HepG2 (cell line): ENCODE measurements around the gene SPNS2. TPM values are rescaled to one million over a fixed set of nuclear protein-coding genes. Genes with fewer than 3 reads are reported as not detected.

Experiments
- ATAC-seq: fragments of 200-7000 bp; cut with Tn5 transposase; 3 replicates; pipeline ENCODE4 v1.9.1; 2020; ENCODE audit warnings: mild to moderate bottlenecking, moderate library complexity
- BruUV-seq: library from RNA; stranded (reverse); fragments of 400-500 nt; replicated peaks from 2 replicates; lab custom pipeline; 2021; lab: Mats Ljungman, UMichigan
- CTCF ChIA-PET: fragments of 300-600 bp; formaldehyde crosslinking; extraction: SDS; loops from one replicate; lab custom pipeline; 2021; ENCODE audit warnings: low total read pairs, inconsistent platforms, low intra/inter-chr PET ratio; lab: Yijun Ruan, JAX
- POLR2A ChIA-PET: fragments of 350-600 bp; sonication (Branson Sonifier 250); formaldehyde crosslinking; loops from one replicate; lab custom pipeline; 2020; ENCODE audit warnings: antibody characterized with exemption, inconsistent platforms; lab: Yijun Ruan, JAX
- DNase-seq: peaks from one replicate; pipeline ENCODE4 v3.0.0-alpha.2; 2015; ENCODE audit warnings: low spot score
- FAIRE-seq: peaks from 3 replicates; lab custom pipeline; 2011; peaks lifted over from hg19 to GRCh38; lab: Jason Lieb, UNC
- H2AFZ ChIP-seq: one replicate; pipeline ENCODE4 v1.6.1; 2011; ENCODE audit warnings: low read length, inconsistent platforms
- H3K27ac ChIP-seq: fragments of 300-600 bp; 3 replicates; pipeline ENCODE4 v1.8.0; 2011; ENCODE audit warnings: mixed run types, mild to moderate bottlenecking, mixed read lengths, low read length, inconsistent platforms; ENCODE audit not compliant: insufficient read depth; ENCODE audit errors: extremely low read length
- H3K27me3 ChIP-seq, 2 experiments: fragments of 200-600 bp in 1 of 2; 2 replicates in 1 of 2; 3 replicates in 1 of 2; pipeline versions ENCODE4 v1.6.0 to v1.8.0; 2011; ENCODE audit warnings: low read length in 2 of 2, mild to moderate bottlenecking in 2 of 2, moderate library complexity in 2 of 2, inconsistent platforms in 1 of 2; ENCODE audit not compliant: insufficient read depth in 2 of 2, control insufficient read depth in 1 of 2
- H3K36me3 ChIP-seq, 2 experiments: fragments of 200-600 bp in 1 of 2; replicated peaks in 1 of 2; 2 replicates in 1 of 2; 3 replicates in 1 of 2; pipeline versions ENCODE4 v1.5.1 to v1.8.0; 2011; ENCODE audit warnings: low read length in 2 of 2, inconsistent platforms in 1 of 2; ENCODE audit not compliant: insufficient read depth in 2 of 2, control insufficient read depth in 1 of 2
- H3K4me1 ChIP-seq: 2 replicates; pipeline ENCODE4 v1.5.1; 2012; ENCODE audit warnings: low read length, inconsistent platforms; ENCODE audit not compliant: insufficient read depth
- H3K4me2 ChIP-seq: 2 replicates; pipeline ENCODE4 v1.6.0; 2011; ENCODE audit warnings: low read depth, low read length, inconsistent platforms
- H3K4me3 ChIP-seq, 3 experiments: fragments of 200-600 bp in 1 of 3; sonication (generic), shearing (Covaris generic) in 1 of 3; replicated peaks in 1 of 3; 2 replicates each; pipeline ENCODE4 v1.5.1; 2011 to 2016; ENCODE audit warnings: low read length in 3 of 3, inconsistent platforms in 2 of 3, low read depth in 2 of 3, mild to moderate bottlenecking in 2 of 3, control low read depth in 1 of 3, mixed read lengths in 1 of 3; ENCODE audit not compliant: insufficient read depth in 1 of 3
- H3K79me2 ChIP-seq: one replicate; pipeline ENCODE4 v1.6.1; 2011; ENCODE audit warnings: low read length, inconsistent platforms; ENCODE audit not compliant: insufficient read depth
- H3K9ac ChIP-seq: 2 replicates; pipeline ENCODE4 v1.6.0; 2011; ENCODE audit warnings: mild to moderate bottlenecking, low read depth, low read length, inconsistent platforms; ENCODE audit not compliant: insufficient read depth
- H3K9me3 ChIP-seq: 2 replicates; pipeline ENCODE4 v1.5.1; 2012; ENCODE audit warnings: mild to moderate bottlenecking, low read length
- H4K20me1 ChIP-seq: 2 replicates; pipeline ENCODE4 v1.6.0; 2011; ENCODE audit warnings: inconsistent platforms, mild to moderate bottlenecking, low read length, moderate library complexity; ENCODE audit not compliant: insufficient read depth
- AGO1 ChIP-seq: fragments of 200-400 bp; formaldehyde crosslinking; IDR thresholded peaks from 2 replicates; pipeline ENCODE4 v1.6.1; 2017; ENCODE audit warnings: mild to moderate bottlenecking, low read depth, low read length, moderate library complexity; ENCODE audit not compliant: poor library complexity, severe bottlenecking
- GABPB1 ChIP-seq: IDR thresholded peaks from 2 replicates; pipeline ENCODE4 v1.6.1; 2016; ENCODE audit warnings: mild to moderate bottlenecking, missing genetic modification reagents, moderate library complexity, missing compliant biosample characterization
- HNF4A ChIP-seq: sonication (generic); formaldehyde crosslinking; IDR thresholded peaks from 2 replicates; pipeline ENCODE4 v1.4.0; 2020; ENCODE audit warnings: missing genetic modification reagents
- RXRA ChIP-seq: sonication (generic); formaldehyde crosslinking; IDR thresholded peaks from 2 replicates; pipeline ENCODE4 v1.5.1; 2020; ENCODE audit warnings: missing genetic modification reagents
- TEAD3 ChIP-seq: optimal IDR thresholded peaks from 2 replicates; pipeline ENCODE3; 2016; ENCODE audit warnings: borderline replicate concordance
- TFAP4 ChIP-seq: sonication (generic); IDR thresholded peaks from 2 replicates; pipeline ENCODE4 v1.6.1; 2016; ENCODE audit warnings: low read depth, borderline replicate concordance
- THRA ChIP-seq: sonication (generic); formaldehyde crosslinking; IDR thresholded peaks from 2 replicates; pipeline ENCODE4 v1.4.0; 2020; ENCODE audit warnings: missing genetic modification reagents, borderline replicate concordance
- UBTF ChIP-seq: sonication (generic); formaldehyde crosslinking; IDR thresholded peaks from 2 replicates; pipeline ENCODE4 v1.4.0; 2020; ENCODE audit warnings: mild to moderate bottlenecking, missing genetic modification reagents
- ZBTB39 ChIP-seq: sonication (generic); formaldehyde crosslinking; IDR thresholded peaks from 2 replicates; pipeline ENCODE4 v1.5.0; 2020; ENCODE audit warnings: missing genetic modification reagents
- ZFX ChIP-seq: sonication (generic); formaldehyde crosslinking; IDR thresholded peaks from 2 replicates; pipeline ENCODE4 v1.4.0; 2020; ENCODE audit warnings: mild to moderate bottlenecking, low read depth, missing genetic modification reagents, moderate library complexity
- ZNF281 ChIP-seq: sonication (generic); formaldehyde crosslinking; IDR thresholded peaks from 2 replicates; pipeline ENCODE4 v1.4.0; 2020; ENCODE audit warnings: missing genetic modification reagents, borderline replicate concordance
- WGBS: methylation state at CpG from one replicate; pipeline ENCODE4 v1.1.6; 2017; ENCODE audit warnings: low lambda C conversion rate; 5-methylcytosine and 5-hydroxymethylcytosine counted together
- in situ Hi-C: cut with HindIII; loops from 2 replicates; pipeline ENCODE4 v1.10.0; 2017; ENCODE audit warnings: low pct_unique_long_range_greater_than_20kb; ENCODE audit not compliant: extremely low pct_ligation_motif_present
- intact Hi-C: fragments of 100-400 bp; cut with micrococcal nuclease; formaldehyde crosslinking; loops from one replicate; pipeline ENCODE4 v1.10.0; 2022; ENCODE audit not compliant: unreplicated experiment
- polyA plus RNA-seq, 8 experiments: library from polyadenylated mRNA; depleted of rRNA in 3 of 8; stranded (reverse) in 7 of 8; unstranded in 1 of 8; fragments of >200 nt; fragmentation: Illumina TruSeq in 4 of 8; extraction: Trizol in 4 of 8; gene quantifications; 2 replicates each; pipeline versions ENCODE4 v1.2.1 to v1.2.3, GENCODE V29; 2011 to 2016; ENCODE audit warnings: low read depth in 4 of 8, missing spikeins in 1 of 8, mixed read lengths in 1 of 8; ENCODE audit not compliant: insufficient read depth in 1 of 8
- total RNA-seq, 5 experiments: library from RNA; depleted of rRNA; stranded (reverse); fragments of >200 nt; fragmentation: Illumina TruSeq; extraction: Trizol; gene quantifications; 2 replicates each; pipeline ENCODE4 v1.2.3, GENCODE V29; 2016; ENCODE audit warnings: low read depth in 1 of 5

The SPNS2 gene
- total and polyA plus RNA-seq, 2 of the 13 experiments (the other 11 are each of a cell fraction or from before 2014, with no cell fraction given), result 0.01 TPM; not detected in 1

GRCh38 chr17:4533523-4534504 lies 35.1 kb downstream of the SPNS2 start:
- Histone ChIP-seq H3K79me2 (no peaks in the 10 kb centered on the region), H3K4me3 (peak overlapping the region in 1 of 3 experiments; percentile 43; a peak in 1 of 6 replicates), H3K4me1 (peaks cover 16% of the 10 kb centered on the region), H3K9me3 (no peaks in the 10 kb centered on the region), H3K4me2 (peak overlapping the region; percentile 39), H4K20me1 (no peaks in the 10 kb centered on the region), H3K27ac (no peak overlapping the region), H3K9ac (no peak overlapping the region), H3K27me3 (peaks cover 6 to 35% of the 10 kb centered on the region in 2 experiments), H3K36me3 (peaks cover 1 to 3% of the 10 kb centered on the region in 2 experiments; a peak in 2 of 5 replicates), H2AFZ (no peak overlapping the region)
- peak; percentile 66 for ATAC-seq
- in situ Hi-C loops, result no loop called here
- POLR2A ChIA-PET, result interaction anchor here (2.4 kb wide), 1 partner anchor 22 kb away, joined by 8 read pairs; the partner anchor contains the start of gene MYBBP1A
- peak; percentile 38 for DNase-seq
- no TSS peak for BruUV-seq
- CTCF ChIA-PET, result no interaction called here
- intact Hi-C loops, result loop anchor here (5.0 kb wide), 1 partner anchor 112 kb away; no protein-coding TSS in a partner anchor
- WGBS, result 27% methylated on average over 3 of the region's 23 CpGs
- FAIRE-seq, result no peak
- TF ChIP-seq GABPB1 (CRISPR knock-in tag) (peak; percentile 29; the same call in 1 of the 2 replicates), AGO1 (peak; percentile 90), UBTF (CRISPR knock-in tag) (0 out of 2 replicates have a peak, but pooled peaks have one; percentile 14), ZFX (CRISPR knock-in tag) (peak; percentile 42), ZBTB39 (CRISPR knock-in tag) (0 out of 2 replicates have a peak, but pooled peaks have one; percentile 24), THRA (CRISPR knock-in tag) (peak; percentile 64; the same call in 1 of the 2 replicates), RXRA (peak; percentile 61; the same call in 1 of the 2 replicates), ZNF281 (CRISPR knock-in tag) (no peak), HNF4A (CRISPR knock-in tag) (peak; percentile 26; the same call in 1 of the 2 replicates), TFAP4 (peak; percentile 23; the same call in 1 of the 2 replicates), TEAD3 (peak; percentile 24)
